Glutamatergic neuron (in vitro differentiated cells): ENCODE results near the gene UBE2E1. TPM values are rescaled to one million over a fixed set of nuclear protein-coding genes. Genes with fewer than 3 reads are reported as not detected.

Source experiments
- DNase-seq: peaks from one replicate; pipeline ENCODE4 v3.0.0; 2022
- H3K27ac Mint-ChIP-seq: one replicate; pipeline ENCODE4 v1.8.0; 2020; ENCODE audit warnings: mild to moderate bottlenecking, mixed read lengths, inconsistent platforms; ENCODE audit not compliant: unreplicated experiment
- H3K27me3 Mint-ChIP-seq: one replicate; pipeline ENCODE4 v1.8.0; 2020; ENCODE audit warnings: mild to moderate bottlenecking, moderate library complexity, mixed read lengths, inconsistent platforms; ENCODE audit not compliant: unreplicated experiment
- H3K36me3 Mint-ChIP-seq: one replicate; pipeline ENCODE4 v1.8.0; 2020; ENCODE audit warnings: mild to moderate bottlenecking, mixed read lengths, inconsistent platforms; ENCODE audit not compliant: unreplicated experiment
- H3K4me1 Mint-ChIP-seq: one replicate; pipeline ENCODE4 v1.8.0; 2020; ENCODE audit warnings: mild to moderate bottlenecking, low read depth, mixed read lengths, inconsistent platforms; ENCODE audit not compliant: unreplicated experiment
- H3K4me3 Mint-ChIP-seq: one replicate; pipeline ENCODE4 v1.8.0; 2020; ENCODE audit warnings: mild to moderate bottlenecking, mixed read lengths, inconsistent platforms; ENCODE audit not compliant: unreplicated experiment
- H3K9me3 Mint-ChIP-seq: one replicate; pipeline ENCODE4 v1.8.0; 2020; ENCODE audit warnings: mild to moderate bottlenecking, moderate library complexity, mixed read lengths, inconsistent platforms; ENCODE audit not compliant: unreplicated experiment
- total RNA-seq: library from RNA; stranded (reverse); fragmentation: NEBNext Ultra II Directional; extraction: Animal tissue kit (Norgen Biotek cat#: 25700); gene quantifications from one replicate; pipeline ENCODE4 v1.2.1, GENCODE V29; 2021; ENCODE audit not compliant: unreplicated experiment
- TF ChIP-seq, protein P1 (sequence below): fragments of 200-600 bp; sonication (generic); IDR thresholded peaks from one replicate; pipeline ENCODE4 v1.5.0; 2021; ENCODE audit not compliant: partially characterized antibody, unreplicated experiment

The UBE2E1 gene
- total RNA-seq, 1 donor from 2014 or later = 74.2 TPM

DNA sequence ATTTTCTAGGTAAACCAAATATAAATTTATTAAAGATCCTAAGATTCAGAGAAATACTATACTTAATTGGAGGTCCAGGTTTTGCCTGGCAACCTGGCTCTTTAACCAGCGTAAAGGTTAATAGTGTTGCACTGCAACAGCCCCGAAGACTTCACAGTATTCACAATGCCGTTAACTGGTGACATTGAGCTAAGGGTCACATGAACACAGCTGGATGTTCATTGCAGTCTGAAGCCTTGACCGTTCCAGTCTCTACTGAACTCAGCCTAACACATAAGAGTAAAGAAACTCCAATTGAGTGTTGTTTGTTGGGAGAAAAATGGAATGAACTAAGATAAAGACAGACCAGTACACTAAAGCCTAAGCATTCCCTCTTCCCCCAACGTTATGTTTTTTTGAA, 84.2 kb downstream of the UBE2E1 start:
- TF ChIP-seq, protein P1, sequence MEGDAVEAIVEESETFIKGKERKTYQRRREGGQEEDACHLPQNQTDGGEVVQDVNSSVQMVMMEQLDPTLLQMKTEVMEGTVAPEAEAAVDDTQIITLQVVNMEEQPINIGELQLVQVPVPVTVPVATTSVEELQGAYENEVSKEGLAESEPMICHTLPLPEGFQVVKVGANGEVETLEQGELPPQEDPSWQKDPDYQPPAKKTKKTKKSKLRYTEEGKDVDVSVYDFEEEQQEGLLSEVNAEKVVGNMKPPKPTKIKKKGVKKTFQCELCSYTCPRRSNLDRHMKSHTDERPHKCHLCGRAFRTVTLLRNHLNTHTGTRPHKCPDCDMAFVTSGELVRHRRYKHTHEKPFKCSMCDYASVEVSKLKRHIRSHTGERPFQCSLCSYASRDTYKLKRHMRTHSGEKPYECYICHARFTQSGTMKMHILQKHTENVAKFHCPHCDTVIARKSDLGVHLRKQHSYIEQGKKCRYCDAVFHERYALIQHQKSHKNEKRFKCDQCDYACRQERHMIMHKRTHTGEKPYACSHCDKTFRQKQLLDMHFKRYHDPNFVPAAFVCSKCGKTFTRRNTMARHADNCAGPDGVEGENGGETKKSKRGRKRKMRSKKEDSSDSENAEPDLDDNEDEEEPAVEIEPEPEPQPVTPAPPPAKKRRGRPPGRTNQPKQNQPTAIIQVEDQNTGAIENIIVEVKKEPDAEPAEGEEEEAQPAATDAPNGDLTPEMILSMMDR = no peak
- DNase-seq = no peak
- H3K27ac Mint-ChIP-seq = no peak overlapping the region
- no peaks in the 10 kb centered on the region for H3K27me3 Mint-ChIP-seq
- H3K36me3 Mint-ChIP-seq = peaks cover 4% of the 10 kb centered on the region
- H3K9me3 Mint-ChIP-seq = no peaks in the 10 kb centered on the region
- H3K4me3 Mint-ChIP-seq = no peak overlapping the region
- H3K4me1 Mint-ChIP-seq = no peaks in the 10 kb centered on the region

DNA sequence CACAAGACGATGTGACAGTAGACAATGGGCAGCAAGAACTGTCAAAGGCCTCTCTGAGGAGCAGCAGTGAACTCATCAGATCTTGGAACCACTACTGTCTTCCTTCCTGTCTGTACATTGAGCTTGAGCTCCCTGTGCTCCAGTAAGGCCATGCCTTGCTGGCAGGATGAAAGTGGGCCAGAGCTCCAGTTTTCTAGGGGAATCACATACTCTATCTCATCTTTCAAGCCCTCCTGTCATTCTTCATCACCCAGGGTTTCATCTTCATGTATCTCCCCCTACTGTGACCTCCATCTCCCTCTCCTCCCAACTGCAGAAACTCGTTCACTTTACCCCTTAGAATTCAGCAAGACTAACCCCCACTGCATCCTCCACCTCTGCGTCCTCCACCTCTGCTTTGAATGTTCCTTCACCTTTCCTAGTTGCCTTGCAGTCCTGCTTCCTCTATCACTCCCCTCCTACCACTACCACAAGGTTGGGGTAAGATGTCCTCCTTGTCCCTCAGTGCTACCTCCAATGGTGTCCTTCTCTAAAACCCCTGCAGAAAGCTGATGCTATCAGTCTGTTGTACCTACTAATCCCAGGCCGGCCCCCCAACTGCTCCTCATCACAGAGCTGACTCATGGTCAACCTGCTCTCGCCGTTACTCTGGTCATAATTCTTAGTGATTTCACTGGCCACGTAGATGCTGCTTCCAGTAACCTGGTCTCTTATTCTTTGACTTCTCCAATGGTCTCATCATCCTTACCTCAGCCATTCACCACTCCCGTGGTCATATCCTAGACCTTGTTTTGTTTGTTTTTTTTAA, 88.7 kb downstream of the UBE2E1 start:
- no peak overlapping the region for H3K4me3 Mint-ChIP-seq
- H3K36me3 Mint-ChIP-seq = peaks cover 25% of the 10 kb centered on the region
- H3K9me3 Mint-ChIP-seq = no peaks in the 10 kb centered on the region
- peaks cover 7% of the 10 kb centered on the region for H3K27me3 Mint-ChIP-seq
- H3K27ac Mint-ChIP-seq = no peak overlapping the region
- H3K4me1 Mint-ChIP-seq = no peaks in the 10 kb centered on the region
- DNase-seq = no peak
- TF ChIP-seq, protein P1 = no peak

DNA sequence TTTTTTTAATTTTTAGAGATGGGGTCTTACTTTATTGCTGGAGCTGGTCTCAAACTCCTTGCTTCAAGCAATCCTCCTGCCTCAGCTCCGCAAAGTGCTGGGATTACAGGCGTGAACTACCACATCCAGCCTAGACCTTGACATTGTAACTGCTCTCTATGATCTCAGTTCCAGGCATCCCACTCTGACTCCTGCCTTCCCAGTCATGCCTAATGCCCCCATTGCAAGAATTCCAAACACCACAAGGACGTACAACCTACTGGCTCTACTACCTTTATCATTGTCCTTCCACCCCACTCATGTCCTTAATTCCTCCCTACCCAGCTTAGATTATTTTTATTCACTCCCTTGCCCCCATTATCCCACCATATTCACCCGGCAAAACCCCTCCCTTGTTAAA, 89.4 kb downstream of the UBE2E1 start:
- peaks cover 27% of the 10 kb centered on the region for H3K36me3 Mint-ChIP-seq

DNA sequence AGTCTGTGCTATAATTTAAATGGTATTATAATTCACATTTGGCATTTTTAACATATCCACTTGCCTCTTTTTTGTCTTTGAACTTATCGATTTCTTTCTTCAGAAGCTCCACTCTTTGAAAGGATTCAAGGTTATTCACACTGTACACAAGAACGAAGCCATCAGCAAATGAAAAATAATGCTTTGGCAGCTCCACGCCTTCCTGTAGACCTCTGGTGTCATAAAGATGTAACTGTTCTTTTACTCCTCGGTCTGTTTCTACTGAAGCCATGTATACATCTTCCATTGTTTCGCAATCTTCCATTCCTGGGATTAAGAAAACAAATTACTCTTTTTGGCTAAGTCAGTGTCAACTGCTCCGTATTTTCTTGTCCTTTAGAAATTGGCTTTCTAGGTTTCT, 95.0 kb downstream of the UBE2E1 start:
- TF ChIP-seq, protein P1 = no peak
- peaks cover 22% of the 10 kb centered on the region for H3K36me3 Mint-ChIP-seq

More for the DNA sequence above, 89.4 kb downstream of the UBE2E1 start:
- no peaks in the 10 kb centered on the region for H3K4me1 Mint-ChIP-seq
- no peak for DNase-seq
- H3K27ac Mint-ChIP-seq = no peak overlapping the region
- no peak overlapping the region for H3K4me3 Mint-ChIP-seq
- TF ChIP-seq, protein P1 = no peak
- no peaks in the 10 kb centered on the region for H3K9me3 Mint-ChIP-seq
- peaks cover 7% of the 10 kb centered on the region for H3K27me3 Mint-ChIP-seq

DNA sequence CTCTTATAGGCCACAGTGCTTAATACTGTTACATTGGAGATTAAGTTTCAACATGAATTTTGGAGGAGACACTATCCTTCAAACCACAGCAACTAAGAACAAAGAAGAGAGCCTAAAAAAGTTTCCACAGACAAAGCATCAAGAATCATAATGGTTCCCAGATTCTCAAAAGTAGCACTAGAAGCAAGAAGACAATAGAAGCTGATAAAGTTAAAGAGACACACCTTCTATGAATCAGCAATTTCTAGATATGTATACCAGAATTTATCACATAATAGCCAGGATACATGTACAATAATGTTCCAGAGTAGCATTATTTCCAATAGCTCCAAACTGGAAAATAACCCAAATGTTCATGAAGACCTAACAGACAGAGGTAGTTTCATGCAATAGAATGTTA, 98.8 kb downstream of the UBE2E1 start:
- peaks cover 2% of the 10 kb centered on the region for H3K27me3 Mint-ChIP-seq
- peaks cover 8% of the 10 kb centered on the region for H3K36me3 Mint-ChIP-seq
- DNase-seq = no peak
- no peaks in the 10 kb centered on the region for H3K9me3 Mint-ChIP-seq
- H3K4me1 Mint-ChIP-seq = peaks cover 2% of the 10 kb centered on the region
- TF ChIP-seq, protein P1 = no peak
- H3K27ac Mint-ChIP-seq = no peak overlapping the region
- H3K4me3 Mint-ChIP-seq = no peak overlapping the region

More for the DNA sequence above, 95.0 kb downstream of the UBE2E1 start:
- no peak overlapping the region for H3K4me3 Mint-ChIP-seq
- H3K27ac Mint-ChIP-seq = no peak overlapping the region
- no peaks in the 10 kb centered on the region for H3K9me3 Mint-ChIP-seq
- no peak for DNase-seq
- H3K4me1 Mint-ChIP-seq = peaks cover 2% of the 10 kb centered on the region
- peaks cover 6% of the 10 kb centered on the region for H3K27me3 Mint-ChIP-seq
